ENCODE measurements around the gene SKIC2.
"Not testable (repeated sequence)": the region's sequence is repeated elsewhere in the genome, so short reads cannot be mapped to it uniquely, and the experiment has no call there.

The SKIC2 gene

GRCh38 chr6:32005538-32005880, 46.5 kb downstream of the SKIC2 start:
- FAIRE-seq: not testable (repeated sequence)

DNA sequence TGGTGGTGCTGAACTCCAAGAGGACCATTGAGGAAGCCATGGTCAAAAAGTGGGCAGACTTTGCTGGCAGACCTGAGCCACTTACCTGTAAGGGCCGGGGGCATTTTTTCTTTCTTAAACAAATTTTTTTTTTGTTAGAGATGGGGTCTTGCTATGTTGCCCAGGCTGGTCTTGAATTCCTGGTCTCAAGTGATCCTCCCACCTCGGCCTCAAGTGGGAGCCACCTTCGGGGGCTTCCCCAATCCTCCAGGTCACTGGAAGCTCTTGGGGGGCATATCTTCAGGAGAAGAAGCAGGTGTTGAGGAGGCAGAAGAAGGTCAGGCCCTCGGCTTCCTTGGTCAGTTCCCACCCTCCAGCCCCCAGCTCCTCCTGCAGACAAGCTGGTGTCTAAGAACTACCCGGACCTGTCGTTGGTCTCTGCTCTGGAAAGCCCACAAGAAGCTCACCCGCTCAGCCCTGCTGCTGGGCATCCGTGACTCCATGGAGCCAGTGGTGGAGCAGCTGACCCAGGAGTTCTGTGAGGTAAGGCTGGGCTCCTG, 47.1 kb downstream of the SKIC2 start:
- not testable (repeated sequence) for FAIRE-seq

DNA sequence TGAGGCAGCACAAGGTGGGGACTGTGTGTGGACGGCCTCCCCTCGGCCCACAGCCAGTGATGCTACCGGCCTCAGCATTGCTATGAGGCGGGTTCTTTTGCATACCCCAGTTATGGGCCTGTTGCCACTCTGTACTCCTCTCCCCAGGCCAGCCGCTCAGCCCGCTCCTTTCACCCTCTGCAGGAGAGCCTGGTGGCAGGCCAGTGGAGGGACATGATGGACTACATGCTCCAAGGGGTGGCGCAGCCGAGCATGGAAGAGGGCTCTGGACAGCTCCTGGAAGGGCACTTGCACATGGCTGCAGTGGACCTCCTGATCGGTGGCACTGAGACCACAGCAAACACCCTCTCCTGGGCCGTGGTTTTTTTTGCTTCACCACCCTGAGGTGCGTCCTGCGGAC, 48.1 kb downstream of the SKIC2 start:
- FAIRE-seq: not testable (repeated sequence)

DNA sequence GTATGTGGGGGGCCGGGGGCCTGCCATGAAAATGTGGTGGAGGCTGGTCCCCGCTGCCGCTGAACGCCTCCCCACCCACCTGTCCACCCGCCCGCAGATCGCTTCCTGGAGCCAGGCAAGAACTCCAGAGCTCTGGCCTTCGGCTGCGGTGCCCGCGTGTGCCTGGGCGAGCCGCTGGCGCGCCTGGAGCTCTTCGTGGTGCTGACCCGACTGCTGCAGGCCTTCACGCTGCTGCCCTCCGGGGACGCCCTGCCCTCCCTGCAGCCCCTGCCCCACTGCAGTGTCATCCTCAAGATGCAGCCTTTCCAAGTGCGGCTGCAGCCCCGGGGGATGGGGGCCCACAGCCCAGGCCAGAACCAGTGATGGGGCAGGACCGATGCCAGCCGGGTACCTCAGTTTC, 49.1 kb downstream of the SKIC2 start:
- not testable (repeated sequence) for FAIRE-seq

DNA sequence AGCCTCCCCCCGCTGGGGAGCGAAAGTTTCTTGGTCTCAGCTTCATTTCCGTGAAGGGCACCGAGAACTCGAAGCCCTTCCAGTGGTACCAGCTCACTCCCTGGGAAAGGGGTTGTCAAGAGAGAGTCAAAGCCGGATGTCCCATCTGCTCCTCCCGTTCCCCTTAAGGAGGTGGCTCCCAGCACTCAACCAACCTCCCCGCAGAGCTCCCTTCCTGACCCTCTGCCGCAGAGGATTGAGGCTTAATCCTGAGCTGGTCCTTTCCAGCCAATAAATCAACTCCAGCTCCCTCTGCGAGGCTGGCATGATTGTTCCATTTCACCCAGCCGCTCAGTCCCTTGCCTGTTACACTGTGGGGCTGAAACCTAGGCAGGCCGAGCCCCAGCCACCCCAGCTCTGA, 49.6 kb downstream of the SKIC2 start:
- not testable (repeated sequence) for FAIRE-seq

DNA sequence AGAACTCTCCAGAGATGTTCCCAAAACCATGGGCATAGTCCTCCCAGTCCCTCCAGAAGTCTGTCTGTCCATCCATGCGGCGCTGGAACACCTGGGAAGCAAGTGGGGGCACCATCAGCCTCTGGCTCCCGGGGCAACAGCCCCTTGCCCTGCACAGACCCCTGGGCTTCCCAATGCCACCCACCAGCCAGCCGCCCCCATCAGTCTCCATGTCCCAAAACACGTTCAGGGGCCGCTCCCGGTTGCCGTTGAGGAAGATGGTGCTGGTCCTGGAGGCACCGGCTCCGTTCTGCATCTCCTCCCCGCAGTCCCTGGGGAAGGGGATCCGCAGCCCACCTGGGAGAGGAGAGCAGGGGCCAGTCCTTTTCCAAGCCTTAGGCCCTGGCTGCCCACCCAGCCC, 50.6 kb downstream of the SKIC2 start:
- not testable (repeated sequence) for FAIRE-seq

GRCh38 chr6:32010856-32011530, 52.0 kb downstream of the SKIC2 start:
- not testable (repeated sequence) for FAIRE-seq

DNA sequence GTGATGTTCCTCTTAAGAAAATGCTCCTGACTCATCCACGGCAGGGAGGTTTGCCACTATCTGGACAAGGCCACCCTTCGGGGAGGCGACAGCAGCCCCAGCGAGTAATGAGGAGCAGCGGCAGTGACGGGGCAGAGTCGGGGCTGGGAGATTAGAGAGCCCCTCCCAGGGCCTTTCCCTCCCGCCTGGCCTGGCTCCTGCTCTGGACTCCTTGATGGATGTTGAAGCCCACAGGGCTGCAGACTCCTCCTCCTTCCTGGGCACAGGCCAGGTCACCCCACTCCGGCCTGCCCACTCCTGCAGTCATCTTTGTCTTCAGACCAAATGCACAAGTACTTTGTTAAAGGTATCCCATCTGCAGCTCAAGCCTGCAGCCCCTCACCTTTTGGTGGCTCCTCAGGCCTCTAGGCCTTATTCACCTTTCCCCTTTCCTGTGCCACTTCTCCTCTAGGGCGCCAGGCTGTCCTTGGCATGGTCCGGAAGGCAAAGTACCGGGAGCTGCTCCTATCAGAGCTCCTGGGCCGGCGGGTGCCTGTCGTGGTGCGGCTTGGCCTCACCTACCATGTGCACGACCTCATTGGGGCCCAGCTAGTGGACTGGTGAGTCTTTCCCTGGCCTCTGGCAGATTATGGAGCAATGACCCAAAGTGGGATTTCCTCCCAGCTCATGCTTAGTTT, 54.1 kb downstream of the SKIC2 start:
- not testable (repeated sequence) for FAIRE-seq

- not testable (repeated sequence) for FAIRE-seq
These were observed 54.8 kb downstream of the SKIC2 start for GRCh38 chr6:32013738-32014137.

GRCh38 chr6:32014547-32014946, 55.6 kb downstream of the SKIC2 start, which contains the start of gene C4B:
TSS of gene C4B (plus strand) at chr6:32014795. CDS start at chr6:32014846, 51 bp downstream.
- not testable (repeated sequence) for FAIRE-seq

All from G401.6 (cell line).